Cardiac fibroblast (primary cell): Measurements from ENCODE around the gene RASA3.

ENCODE experiments used
- DNase-seq, 2 donors: peaks; one replicate each; pipeline versions ENCODE4 v3.0.0 to v3.0.0-alpha.2; 2010; ENCODE audit warnings: low read depth in 2 of 2
- H3K4me3 ChIP-seq, 2 donors: replicated peaks in 1 of 2; 1 replicate in 1 of 2; 2 replicates in 1 of 2; pipeline ENCODE4 v1.5.1; 2011; ENCODE audit warnings: low read depth in 2 of 2, low read length in 2 of 2, mild to moderate bottlenecking in 2 of 2, moderate library complexity in 1 of 2
- TF ChIP-seq, protein P1 (sequence below): IDR thresholded peaks from one replicate; pipeline ENCODE4 v1.5.1; 2011; ENCODE audit warnings: low read depth, mild to moderate bottlenecking, low read length, inconsistent platforms

The RASA3 gene

DNA sequence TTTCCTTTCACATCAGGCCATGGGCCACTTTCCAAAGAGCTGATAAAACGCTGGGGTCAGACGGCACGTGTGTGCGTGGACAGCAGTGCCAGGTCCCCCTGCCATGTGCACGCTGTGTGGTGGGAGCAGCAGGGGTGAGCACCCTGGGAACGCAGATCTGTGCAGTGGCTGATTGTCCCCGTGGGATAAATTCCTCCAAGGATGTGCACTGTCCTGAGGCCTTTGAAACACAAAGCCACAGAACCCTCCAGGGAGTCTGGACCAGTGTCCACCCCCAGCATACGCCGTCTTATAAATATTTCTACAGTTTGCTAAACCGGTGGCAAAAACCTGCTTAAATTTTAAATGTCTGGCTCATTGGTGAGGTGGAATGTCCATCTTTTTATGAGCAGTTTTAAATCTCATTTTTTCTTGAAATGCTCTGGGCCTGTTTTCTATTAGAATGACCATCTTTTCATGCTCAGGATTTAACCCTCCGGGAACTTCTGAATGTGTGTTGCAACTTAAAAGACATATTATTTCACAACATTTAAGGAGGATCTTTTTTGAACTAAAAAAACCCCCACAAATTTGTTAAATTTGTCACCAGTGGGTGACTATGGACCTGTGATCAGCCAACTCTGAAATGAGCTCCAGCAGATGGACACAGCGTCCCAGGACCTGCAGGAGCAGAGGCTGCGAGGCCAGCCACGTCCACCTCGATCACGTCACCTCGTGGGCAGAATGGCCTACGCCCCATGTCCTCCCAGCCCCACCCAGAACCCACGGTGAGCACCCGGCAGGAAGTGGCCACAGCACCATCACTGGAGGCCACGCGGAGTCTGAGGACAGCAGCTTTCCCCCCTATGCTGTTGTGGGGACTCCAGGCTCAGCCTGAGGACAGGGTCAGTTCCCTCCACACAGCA lies 68.6 kb downstream of the RASA3 start:
- TF ChIP-seq, protein P1, sequence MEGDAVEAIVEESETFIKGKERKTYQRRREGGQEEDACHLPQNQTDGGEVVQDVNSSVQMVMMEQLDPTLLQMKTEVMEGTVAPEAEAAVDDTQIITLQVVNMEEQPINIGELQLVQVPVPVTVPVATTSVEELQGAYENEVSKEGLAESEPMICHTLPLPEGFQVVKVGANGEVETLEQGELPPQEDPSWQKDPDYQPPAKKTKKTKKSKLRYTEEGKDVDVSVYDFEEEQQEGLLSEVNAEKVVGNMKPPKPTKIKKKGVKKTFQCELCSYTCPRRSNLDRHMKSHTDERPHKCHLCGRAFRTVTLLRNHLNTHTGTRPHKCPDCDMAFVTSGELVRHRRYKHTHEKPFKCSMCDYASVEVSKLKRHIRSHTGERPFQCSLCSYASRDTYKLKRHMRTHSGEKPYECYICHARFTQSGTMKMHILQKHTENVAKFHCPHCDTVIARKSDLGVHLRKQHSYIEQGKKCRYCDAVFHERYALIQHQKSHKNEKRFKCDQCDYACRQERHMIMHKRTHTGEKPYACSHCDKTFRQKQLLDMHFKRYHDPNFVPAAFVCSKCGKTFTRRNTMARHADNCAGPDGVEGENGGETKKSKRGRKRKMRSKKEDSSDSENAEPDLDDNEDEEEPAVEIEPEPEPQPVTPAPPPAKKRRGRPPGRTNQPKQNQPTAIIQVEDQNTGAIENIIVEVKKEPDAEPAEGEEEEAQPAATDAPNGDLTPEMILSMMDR = no peak
- peak overlapping the region; percentile 37 to 45 for H3K4me3 ChIP-seq
- DNase-seq = peak; percentile 65 to 75

GRCh38 chr13:114062754-114063153 lies 69.7 kb downstream of the RASA3 start:
- TF ChIP-seq, protein P1 = no peak
- H3K4me3 ChIP-seq = no peak overlapping the region
- DNase-seq = peak in 1 of 2 donors; percentile 22

GRCh38 chr13:114062341-114062740 lies 70.1 kb downstream of the RASA3 start:
- H3K4me3 ChIP-seq = no peak overlapping the region
- TF ChIP-seq, protein P1 = no peak
- DNase-seq = no peak

DNA sequence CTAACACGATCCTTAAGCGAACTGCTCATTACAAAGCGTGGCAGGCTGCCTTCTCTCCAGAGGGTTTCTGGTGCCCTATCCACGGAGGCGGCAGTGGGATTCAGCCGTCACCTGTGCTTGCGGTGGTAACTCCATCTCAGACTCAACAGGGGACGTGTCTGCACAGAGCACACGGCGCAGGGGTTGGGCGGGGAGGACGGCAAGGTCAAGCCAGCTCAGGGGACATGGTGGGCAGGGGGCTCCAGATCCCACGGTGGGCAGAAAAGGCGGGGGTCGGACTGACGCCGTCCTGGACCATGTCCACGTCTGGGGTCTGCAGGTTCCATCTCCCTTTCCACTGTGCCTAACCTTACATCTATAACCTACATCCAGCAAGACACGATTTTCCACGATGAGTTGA lies 70.7 kb downstream of the RASA3 start:
- TF ChIP-seq, protein P1 = no peak

DNA sequence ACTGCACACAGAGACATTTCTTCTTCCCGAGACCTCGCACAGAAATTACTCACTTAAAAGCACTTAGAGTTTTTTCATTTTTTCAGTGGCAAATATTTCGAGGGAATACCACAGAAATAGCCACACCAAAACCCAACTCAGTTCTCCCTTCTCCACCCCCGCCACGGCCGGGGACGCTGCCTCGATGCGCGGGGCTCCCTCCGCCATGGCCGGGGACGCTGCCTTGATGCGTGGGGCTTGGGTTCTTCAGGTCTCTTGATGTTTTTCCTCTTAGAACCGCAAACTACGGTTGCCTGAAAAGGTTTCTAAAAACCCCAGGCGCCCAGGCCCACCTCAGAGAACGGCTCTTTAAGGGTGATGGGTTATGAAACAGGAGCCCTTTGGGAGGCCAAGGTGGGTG lies 71.4 kb downstream of the RASA3 start:
- TF ChIP-seq, protein P1 = no peak
- no peak for DNase-seq

More for the DNA sequence above, 70.7 kb downstream of the RASA3 start:
- H3K4me3 ChIP-seq = no peak overlapping the region
- no peak for DNase-seq

DNA sequence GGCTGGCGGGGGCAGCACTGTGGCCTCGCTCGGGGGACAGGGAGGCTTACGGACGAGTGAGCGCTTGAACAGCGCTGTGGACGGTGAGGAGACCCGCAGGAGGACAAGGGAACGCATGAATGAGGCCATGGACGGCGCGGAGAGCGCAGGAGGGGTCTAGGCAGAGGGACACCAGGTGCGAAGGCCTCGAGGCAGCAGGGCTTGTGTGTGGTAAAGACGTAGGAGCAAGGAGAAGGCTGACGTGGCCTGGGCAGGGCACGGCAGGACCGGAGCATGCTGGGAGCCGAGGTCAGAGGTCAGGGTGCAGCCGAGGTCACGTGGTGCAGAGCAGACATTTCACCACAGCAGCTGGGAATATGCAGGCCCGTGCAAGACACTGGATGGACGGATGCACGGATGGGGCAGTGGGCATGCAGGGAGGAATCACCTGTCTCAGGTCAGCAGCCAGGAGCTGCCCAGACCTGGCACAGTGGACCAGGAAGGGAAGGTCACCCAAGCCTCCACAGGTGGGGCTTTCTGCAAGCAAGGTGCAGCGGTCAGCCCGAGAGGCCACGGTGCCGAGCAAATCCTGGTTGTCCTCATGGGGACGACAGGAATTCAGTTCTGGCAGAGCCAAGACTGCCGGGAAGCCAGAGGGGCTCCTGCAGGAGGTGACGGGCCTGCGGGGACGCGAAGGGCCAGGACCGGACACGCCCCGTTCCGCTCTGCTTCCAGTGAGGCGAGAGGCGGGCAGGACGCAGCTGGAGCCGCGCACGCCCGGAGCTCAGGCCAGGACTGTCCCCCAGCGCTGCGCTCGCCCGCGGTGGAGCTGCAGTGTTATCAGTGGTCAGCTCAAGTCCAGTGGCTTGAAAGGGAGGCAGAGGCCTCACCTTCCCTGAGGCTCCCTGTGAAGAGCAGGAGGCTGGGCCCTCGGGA lies 72.2 kb downstream of the RASA3 start:
- no peak for DNase-seq
- TF ChIP-seq, protein P1 = no peak
- H3K4me3 ChIP-seq = no peak overlapping the region

More for the DNA sequence above, 71.4 kb downstream of the RASA3 start:
- no peak overlapping the region for H3K4me3 ChIP-seq
